Keratinocyte (primary cell): ENCODE data around the gene ARID3A.

Experiments
- EZH2 ChIP-seq: IDR thresholded peaks from one replicate; pipeline ENCODE4 v1.6.1; 2012; ENCODE audit warnings: inconsistent platforms, mild to moderate bottlenecking, low read length, moderate library complexity
- TF ChIP-seq, protein P1 (sequence below), 3 experiments: IDR thresholded peaks in 1 of 3; conservative IDR thresholded peaks in 1 of 3; optimal IDR thresholded peaks in 1 of 3; 2 replicates in 2 of 3; 3 replicates in 1 of 3; pipeline versions ENCODE3 to v1.5.1; 2011; ENCODE audit warnings: low read length in 3 of 3, mild to moderate bottlenecking in 3 of 3, moderate library complexity in 2 of 3, control low read depth in 1 of 3, inconsistent platforms in 1 of 3; ENCODE audit not compliant: insufficient read depth in 2 of 3; ENCODE audit errors: extremely low read depth in 1 of 3

DNA sequence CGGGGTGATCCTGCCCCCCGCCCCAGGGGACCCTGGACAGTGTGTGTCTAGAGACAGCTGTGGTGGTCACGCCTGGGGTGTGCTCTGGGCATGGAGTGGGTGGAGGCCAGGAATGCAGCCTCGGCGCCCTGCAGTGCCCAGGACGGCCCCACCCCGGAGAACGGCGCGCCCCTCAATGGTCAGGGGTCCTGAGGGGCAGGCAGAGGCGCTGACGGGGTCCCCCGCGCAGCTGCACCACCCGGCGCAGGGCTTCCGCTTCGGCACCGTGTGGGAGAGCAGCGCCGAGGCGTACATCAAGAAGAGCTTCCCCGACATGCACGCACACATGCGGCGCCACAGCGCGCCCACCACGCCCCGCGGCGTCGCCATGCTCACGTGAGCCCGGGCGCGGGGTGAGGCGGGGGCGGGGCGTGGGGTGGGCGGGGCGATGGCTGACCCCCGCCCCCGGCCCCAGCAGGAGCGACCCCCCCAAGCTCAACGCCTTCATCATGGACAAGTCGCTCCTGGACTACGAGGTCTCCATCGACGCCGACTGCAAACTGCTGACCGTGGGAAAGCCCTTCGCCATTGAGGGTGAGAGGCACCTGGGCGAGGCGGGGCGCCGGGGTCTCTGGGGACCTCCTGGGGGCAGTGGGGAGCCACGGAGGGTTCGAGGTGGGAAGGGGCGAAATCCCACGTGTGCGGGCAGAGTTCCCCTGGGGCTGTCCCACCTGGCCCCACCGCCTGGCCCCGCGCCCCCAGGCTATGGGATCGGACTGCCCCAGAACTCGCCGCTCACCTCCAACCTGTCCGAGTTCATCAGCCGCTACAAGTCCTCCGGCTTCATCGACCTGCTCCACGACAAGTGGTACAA, 81.8 kb downstream of the ARID3A start:
- TF ChIP-seq, protein P1, sequence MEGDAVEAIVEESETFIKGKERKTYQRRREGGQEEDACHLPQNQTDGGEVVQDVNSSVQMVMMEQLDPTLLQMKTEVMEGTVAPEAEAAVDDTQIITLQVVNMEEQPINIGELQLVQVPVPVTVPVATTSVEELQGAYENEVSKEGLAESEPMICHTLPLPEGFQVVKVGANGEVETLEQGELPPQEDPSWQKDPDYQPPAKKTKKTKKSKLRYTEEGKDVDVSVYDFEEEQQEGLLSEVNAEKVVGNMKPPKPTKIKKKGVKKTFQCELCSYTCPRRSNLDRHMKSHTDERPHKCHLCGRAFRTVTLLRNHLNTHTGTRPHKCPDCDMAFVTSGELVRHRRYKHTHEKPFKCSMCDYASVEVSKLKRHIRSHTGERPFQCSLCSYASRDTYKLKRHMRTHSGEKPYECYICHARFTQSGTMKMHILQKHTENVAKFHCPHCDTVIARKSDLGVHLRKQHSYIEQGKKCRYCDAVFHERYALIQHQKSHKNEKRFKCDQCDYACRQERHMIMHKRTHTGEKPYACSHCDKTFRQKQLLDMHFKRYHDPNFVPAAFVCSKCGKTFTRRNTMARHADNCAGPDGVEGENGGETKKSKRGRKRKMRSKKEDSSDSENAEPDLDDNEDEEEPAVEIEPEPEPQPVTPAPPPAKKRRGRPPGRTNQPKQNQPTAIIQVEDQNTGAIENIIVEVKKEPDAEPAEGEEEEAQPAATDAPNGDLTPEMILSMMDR (optimal IDR thresholded peaks at IDR 0.05 in 1 of 3, IDR thresholded peaks at IDR 0.05 in 1 of 3, conservative IDR thresholded peaks at IDR 0.05 in 1 of 3; ENCODE audit: extremely low read depth in 1 of 3, insufficient read depth in 2 of 3, low read length in 3 of 3) = no peak
- TF ChIP-seq EZH2 = no peak
